ENCODE data around the gene ARHGAP30.
A peak's percentile ranks its signal among the peaks of the same experiment; 100 is the strongest.

The ARHGAP30 gene

DNA sequence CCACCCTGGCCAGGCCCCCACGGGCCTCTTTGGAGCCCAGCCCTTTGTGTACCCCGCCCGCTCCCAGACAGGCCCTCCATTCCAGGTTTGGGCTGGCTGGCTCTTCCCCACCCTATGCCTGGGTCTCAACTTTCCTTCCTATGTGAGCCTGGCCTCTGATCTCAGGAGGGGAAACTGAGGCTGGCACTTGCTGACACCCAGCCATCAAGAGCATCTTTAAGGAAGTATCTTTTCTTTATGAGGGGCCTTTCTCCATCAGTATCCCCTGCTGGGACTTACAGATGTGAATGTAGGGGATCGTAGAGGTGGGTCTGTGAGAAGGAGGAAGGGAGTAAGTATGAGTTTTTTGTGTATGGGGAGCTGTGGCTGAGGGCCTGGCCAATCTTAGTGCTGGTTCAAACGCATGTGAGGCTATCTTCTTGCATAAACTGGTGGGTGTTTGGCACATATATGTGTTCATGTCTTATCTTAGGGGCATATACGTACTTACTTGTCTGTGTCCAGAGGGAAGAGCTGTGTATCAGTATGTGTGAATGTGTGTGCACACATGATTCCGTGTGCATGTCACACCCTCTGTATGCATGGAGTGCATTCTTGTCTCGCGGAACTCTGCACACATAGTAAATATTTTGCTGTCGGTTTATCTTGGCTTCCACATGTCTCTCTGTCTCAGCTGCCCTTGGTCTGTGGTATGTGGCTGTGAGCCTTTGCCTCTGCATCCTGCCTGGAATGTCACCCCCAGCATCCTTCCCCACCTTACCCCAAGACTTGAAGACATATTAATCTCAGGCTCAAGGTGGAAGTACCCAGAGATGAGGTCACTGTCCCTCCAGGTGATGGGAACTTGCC is 14.3 kb upstream of the ARHGAP30 start:
- H3K4ac ChIP-seq (ENCODE audit: low read depth, low read length): no peak overlapping the region
- no peak overlapping the region for H3K18ac ChIP-seq (ENCODE audit: low read length)
- no peaks in the 10 kb centered on the region for H3K36me3 ChIP-seq (ENCODE audit: control insufficient read depth, insufficient read depth, low read length)
- no peaks in the 10 kb centered on the region for H3K79me2 ChIP-seq (ENCODE audit: control insufficient read depth, insufficient read depth, low read length)
- DNase-seq: peak; percentile 50
- WGBS (ENCODE audit: extremely low coverage, insufficient coverage, low lambda C conversion rate): no CpG with 5 or more reads among the region's 10 CpGs
- no peak overlapping the region for H4K8ac ChIP-seq (ENCODE audit: low read depth, low read length)
- H2BK120ac ChIP-seq (ENCODE audit: low read depth, low read length): no peak overlapping the region
- no peak overlapping the region for H3K4me3 ChIP-seq (ENCODE audit: low read length)
- no peaks in the 10 kb centered on the region for H3K27me3 ChIP-seq (ENCODE audit: insufficient read depth, low read length, poor library complexity)
- no peak overlapping the region for H3K23ac ChIP-seq (ENCODE audit: low read length)
- H4K5ac ChIP-seq (ENCODE audit: low read length): no peak overlapping the region
- peaks cover 8% of the 10 kb centered on the region for H3K4me1 ChIP-seq (ENCODE audit: control insufficient read depth, low read depth, low read length)
- no peak overlapping the region for H2BK5ac ChIP-seq (ENCODE audit: low read length)
- H2AK5ac ChIP-seq (ENCODE audit: low read length): peak overlapping the region; percentile 17
- no peak overlapping the region for H2BK15ac ChIP-seq (replicated peaks; ENCODE audit: low read depth)
- H3K9ac ChIP-seq (ENCODE audit: low read length): no peak overlapping the region
- no peak overlapping the region for H3K56ac ChIP-seq (ENCODE audit: low read length)
- no peak overlapping the region for H3K27ac ChIP-seq (ENCODE audit: low read depth, low read length)
- H3K4me2 ChIP-seq (ENCODE audit: low read length): no peak overlapping the region
- no peaks in the 10 kb centered on the region for H3K79me1 ChIP-seq (ENCODE audit: low read length)

DNA sequence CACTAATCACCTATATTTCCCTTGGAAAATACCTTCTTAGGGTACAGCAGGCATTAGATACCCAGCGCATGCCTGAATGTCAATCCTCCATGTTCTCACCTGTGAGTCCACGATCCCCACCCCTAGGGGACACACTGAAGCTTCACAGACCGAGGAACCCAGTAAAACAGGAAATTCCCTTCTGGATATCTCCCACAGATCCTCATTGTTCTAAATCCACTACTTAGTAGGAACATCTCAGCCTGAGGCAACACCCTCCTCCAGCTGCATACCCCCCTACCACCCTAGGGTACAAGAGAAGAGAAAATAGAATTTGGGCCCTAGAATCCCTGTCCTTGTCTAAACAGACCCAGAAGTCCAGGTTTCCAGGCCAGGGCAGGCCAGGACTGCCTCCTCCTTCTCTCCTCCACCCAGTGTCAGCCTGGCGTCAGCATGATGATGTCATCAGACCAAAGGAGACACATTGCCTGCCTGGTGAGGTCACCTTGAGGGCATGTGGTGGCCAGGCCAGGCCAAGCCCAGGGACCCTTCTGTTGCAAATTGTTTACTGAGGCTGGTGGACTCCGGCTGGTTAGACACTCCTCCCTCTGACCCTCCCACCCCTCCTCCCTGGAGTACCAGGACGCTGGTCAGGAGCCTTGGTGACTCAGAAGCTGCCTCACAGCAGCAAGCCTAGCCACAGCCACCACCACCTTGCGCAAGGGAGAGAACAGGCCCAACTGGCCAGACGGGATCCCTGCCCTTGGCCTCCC is 13.5 kb upstream of the ARHGAP30 start:
- Histone ChIP-seq H3K4me3 (ENCODE audit: low read length) (no peak overlapping the region), H3K27me3 (ENCODE audit: insufficient read depth, low read length, poor library complexity) (no peaks in the 10 kb centered on the region), H3K4me1 (ENCODE audit: control insufficient read depth, low read depth, low read length) (peaks cover 8% of the 10 kb centered on the region), H3K79me1 (ENCODE audit: low read length) (no peaks in the 10 kb centered on the region), H2BK120ac (ENCODE audit: low read depth, low read length) (no peak overlapping the region), H3K56ac (ENCODE audit: low read length) (peak overlapping the region; percentile 27), H3K27ac (ENCODE audit: low read depth, low read length) (no peak overlapping the region), H3K18ac (ENCODE audit: low read length) (no peak overlapping the region), H3K4ac (ENCODE audit: low read depth, low read length) (no peak overlapping the region), H2AK5ac (ENCODE audit: low read length) (no peak overlapping the region), H4K5ac (ENCODE audit: low read length) (no peak overlapping the region), H2BK15ac (replicated peaks; ENCODE audit: low read depth) (no peak overlapping the region), H3K23ac (ENCODE audit: low read length) (no peak overlapping the region), H3K9ac (ENCODE audit: low read length) (no peak overlapping the region), H3K4me2 (ENCODE audit: low read length) (no peak overlapping the region), H3K79me2 (ENCODE audit: control insufficient read depth, insufficient read depth, low read length) (no peaks in the 10 kb centered on the region), H2BK5ac (ENCODE audit: low read length) (no peak overlapping the region), H4K8ac (ENCODE audit: low read depth, low read length) (no peak overlapping the region), H3K36me3 (ENCODE audit: control insufficient read depth, insufficient read depth, low read length) (no peaks in the 10 kb centered on the region)
- peak; percentile 93 for DNase-seq
- WGBS (ENCODE audit: extremely low coverage, insufficient coverage, low lambda C conversion rate): no CpG with 5 or more reads among the region's 8 CpGs

GRCh38 chr1:161082483-161082882 is 12.8 kb upstream of the ARHGAP30 start:
- Histone ChIP-seq H3K4me1 (ENCODE audit: control insufficient read depth, low read depth, low read length) (peaks cover 8% of the 10 kb centered on the region), H3K4me2 (ENCODE audit: low read length) (no peak overlapping the region), H2BK5ac (ENCODE audit: low read length) (no peak overlapping the region), H3K79me1 (ENCODE audit: low read length) (no peaks in the 10 kb centered on the region), H3K27ac (ENCODE audit: low read depth, low read length) (no peak overlapping the region), H3K9ac (ENCODE audit: low read length) (no peak overlapping the region), H3K23ac (ENCODE audit: low read length) (no peak overlapping the region), H2BK15ac (replicated peaks; ENCODE audit: low read depth) (no peak overlapping the region), H2BK120ac (ENCODE audit: low read depth, low read length) (no peak overlapping the region), H2AK5ac (ENCODE audit: low read length) (no peak overlapping the region), H4K5ac (ENCODE audit: low read length) (no peak overlapping the region), H3K18ac (ENCODE audit: low read length) (no peak overlapping the region), H4K8ac (ENCODE audit: low read depth, low read length) (no peak overlapping the region), H3K79me2 (ENCODE audit: control insufficient read depth, insufficient read depth, low read length) (no peaks in the 10 kb centered on the region), H3K4ac (ENCODE audit: low read depth, low read length) (no peak overlapping the region), H3K56ac (ENCODE audit: low read length) (no peak overlapping the region), H3K4me3 (ENCODE audit: low read length) (no peak overlapping the region), H3K27me3 (ENCODE audit: insufficient read depth, low read length, poor library complexity) (no peaks in the 10 kb centered on the region), H3K36me3 (ENCODE audit: control insufficient read depth, insufficient read depth, low read length) (no peaks in the 10 kb centered on the region)
- no peak for DNase-seq
- WGBS (ENCODE audit: extremely low coverage, insufficient coverage, low lambda C conversion rate): no CpG with 5 or more reads among the region's 2 CpGs

- Histone ChIP-seq H3K79me1 (ENCODE audit: low read length) (no peaks in the 10 kb centered on the region), H3K4me3 (ENCODE audit: low read length) (no peak overlapping the region), H2AK5ac (ENCODE audit: low read length) (no peak overlapping the region), H2BK120ac (ENCODE audit: low read depth, low read length) (no peak overlapping the region), H3K4me1 (ENCODE audit: control insufficient read depth, low read depth, low read length) (peaks cover 8% of the 10 kb centered on the region), H4K5ac (ENCODE audit: low read length) (no peak overlapping the region), H3K79me2 (ENCODE audit: control insufficient read depth, insufficient read depth, low read length) (no peaks in the 10 kb centered on the region), H3K18ac (ENCODE audit: low read length) (no peak overlapping the region), H3K56ac (ENCODE audit: low read length) (no peak overlapping the region), H4K8ac (ENCODE audit: low read depth, low read length) (no peak overlapping the region), H3K4me2 (ENCODE audit: low read length) (no peak overlapping the region), H3K23ac (ENCODE audit: low read length) (no peak overlapping the region), H2BK5ac (ENCODE audit: low read length) (no peak overlapping the region), H3K27ac (ENCODE audit: low read depth, low read length) (no peak overlapping the region), H2BK15ac (replicated peaks; ENCODE audit: low read depth) (no peak overlapping the region), H3K9ac (ENCODE audit: low read length) (no peak overlapping the region), H3K4ac (ENCODE audit: low read depth, low read length) (no peak overlapping the region), H3K36me3 (ENCODE audit: control insufficient read depth, insufficient read depth, low read length) (no peaks in the 10 kb centered on the region), H3K27me3 (ENCODE audit: insufficient read depth, low read length, poor library complexity) (no peaks in the 10 kb centered on the region)
- DNase-seq: no peak
- no CpG with 5 or more reads among the region's 5 CpGs for WGBS (ENCODE audit: extremely low coverage, insufficient coverage, low lambda C conversion rate)
Measured at GRCh38 chr1:161081519-161081918, 11.8 kb upstream of the ARHGAP30 start.

- H3K27me3 ChIP-seq (ENCODE audit: insufficient read depth, low read length, poor library complexity): no peaks in the 10 kb centered on the region
- WGBS (ENCODE audit: extremely low coverage, insufficient coverage, low lambda C conversion rate): no CpG with 5 or more reads among the region's 5 CpGs
- no peak overlapping the region for H4K8ac ChIP-seq (ENCODE audit: low read depth, low read length)
- H3K4me3 ChIP-seq (ENCODE audit: low read length): no peak overlapping the region
- no peak overlapping the region for H2AK5ac ChIP-seq (ENCODE audit: low read length)
- H3K36me3 ChIP-seq (ENCODE audit: control insufficient read depth, insufficient read depth, low read length): no peaks in the 10 kb centered on the region
- no peaks in the 10 kb centered on the region for H3K79me2 ChIP-seq (ENCODE audit: control insufficient read depth, insufficient read depth, low read length)
- H3K23ac ChIP-seq (ENCODE audit: low read length): peak overlapping the region; percentile 9
- no peak overlapping the region for H3K4ac ChIP-seq (ENCODE audit: low read depth, low read length)
- no peak overlapping the region for H3K9ac ChIP-seq (ENCODE audit: low read length)
- no peak overlapping the region for H4K5ac ChIP-seq (ENCODE audit: low read length)
- H3K79me1 ChIP-seq (ENCODE audit: low read length): no peaks in the 10 kb centered on the region
- peaks cover 8% of the 10 kb centered on the region for H3K4me1 ChIP-seq (ENCODE audit: control insufficient read depth, low read depth, low read length)
- H3K4me2 ChIP-seq (ENCODE audit: low read length): no peak overlapping the region
- no peak overlapping the region for H3K18ac ChIP-seq (ENCODE audit: low read length)
- no peak overlapping the region for H3K56ac ChIP-seq (ENCODE audit: low read length)
- no peak overlapping the region for H3K27ac ChIP-seq (ENCODE audit: low read depth, low read length)
- H2BK15ac ChIP-seq (replicated peaks; ENCODE audit: low read depth): no peak overlapping the region
- no peak for DNase-seq
- H2BK5ac ChIP-seq (ENCODE audit: low read length): no peak overlapping the region
- no peak overlapping the region for H2BK120ac ChIP-seq (ENCODE audit: low read depth, low read length)
Measured at GRCh38 chr1:161080441-161081405, 11.0 kb upstream of the ARHGAP30 start.
